ENCODE data around the gene KCNJ1. TPM values are rescaled to one million over a fixed set of nuclear protein-coding genes. Genes with fewer than 3 reads are reported as not detected.

Gene KCNJ1
- total RNA-seq (not detected), polyA plus RNA-seq (0.09 TPM)

- no peak for DNase-seq (ENCODE audit: extremely low spot score)
- Histone ChIP-seq H3K36me3 (ENCODE audit: insufficient read depth) (no peaks in the 10 kb centered on the region), H3K4me3 (ENCODE audit: low read depth, low read length) (no peak within 1 kb of the TSS), H3K4me1 (ENCODE audit: insufficient read depth) (no peaks in the 10 kb centered on the region), H3K27ac (ENCODE audit: low read depth) (no peak within 1 kb of the TSS)
- 62% methylated on average over 8 of the region's 8 CpGs for WGBS
These were observed at the start of gene KCNJ1 for GRCh38 chr11:128867277-128867676. KCNJ1 (minus strand) TSS chr11:128867296; CDS start chr11:128840243, 27,053 bp downstream.

- Histone ChIP-seq H3K36me3 (ENCODE audit: insufficient read depth) (no peaks in the 10 kb centered on the region), H3K4me1 (ENCODE audit: insufficient read depth) (no peaks in the 10 kb centered on the region), H3K4me3 (ENCODE audit: low read depth, low read length) (no peak overlapping the region), H3K27ac (ENCODE audit: low read depth) (no peak overlapping the region)
- WGBS: 89% methylated on average over 2 of the region's 2 CpGs
- DNase-seq (ENCODE audit: extremely low spot score): no peak
These were observed 49.6 kb upstream of the KCNJ1 start for GRCh38 chr11:128916681-128917080.

- Histone ChIP-seq H3K36me3 (ENCODE audit: insufficient read depth) (no peaks in the 10 kb centered on the region), H3K27ac (ENCODE audit: low read depth) (no peak overlapping the region), H3K4me1 (ENCODE audit: insufficient read depth) (no peaks in the 10 kb centered on the region), H3K4me3 (ENCODE audit: low read depth, low read length) (no peak overlapping the region)
- 66% methylated on average over 3 of the region's 3 CpGs for WGBS
- no peak for DNase-seq (ENCODE audit: extremely low spot score)
These were observed 49.0 kb upstream of the KCNJ1 start for GRCh38 chr11:128916037-128916572.

GRCh38 chr11:128915149-128915521 lies 48.0 kb upstream of the KCNJ1 start:
- DNase-seq (ENCODE audit: extremely low spot score): no peak
- no peak overlapping the region for H3K4me3 ChIP-seq (ENCODE audit: low read depth, low read length)
- no peaks in the 10 kb centered on the region for H3K36me3 ChIP-seq (ENCODE audit: insufficient read depth)
- 40% methylated on average over 6 of the region's 6 CpGs for WGBS
- H3K4me1 ChIP-seq (ENCODE audit: insufficient read depth): no peaks in the 10 kb centered on the region
- H3K27ac ChIP-seq (ENCODE audit: low read depth): no peak overlapping the region

GRCh38 chr11:128914216-128915148 lies 47.4 kb upstream of the KCNJ1 start:
- Histone ChIP-seq H3K4me3 (ENCODE audit: low read depth, low read length) (no peak overlapping the region), H3K4me1 (ENCODE audit: insufficient read depth) (no peaks in the 10 kb centered on the region), H3K36me3 (ENCODE audit: insufficient read depth) (no peaks in the 10 kb centered on the region), H3K27ac (ENCODE audit: low read depth) (no peak overlapping the region)
- WGBS: 79% methylated on average over 18 of the region's 18 CpGs
- no peak for DNase-seq (ENCODE audit: extremely low spot score)

GRCh38 chr11:128913806-128914205 lies 46.7 kb upstream of the KCNJ1 start:
- no peak for DNase-seq (ENCODE audit: extremely low spot score)
- H3K36me3 ChIP-seq (ENCODE audit: insufficient read depth): no peaks in the 10 kb centered on the region

GRCh38 chr11:128911701-128912100 lies 44.6 kb upstream of the KCNJ1 start:
- no peaks in the 10 kb centered on the region for H3K4me1 ChIP-seq (ENCODE audit: insufficient read depth)
- 97% methylated on average over 18 of the region's 18 CpGs for WGBS
- H3K4me3 ChIP-seq (ENCODE audit: low read depth, low read length): no peak overlapping the region
- no peak for DNase-seq (ENCODE audit: extremely low spot score)
- H3K27ac ChIP-seq (ENCODE audit: low read depth): no peak overlapping the region
- H3K36me3 ChIP-seq (ENCODE audit: insufficient read depth): no peaks in the 10 kb centered on the region

More at GRCh38 chr11:128913806-128914205, 46.7 kb upstream of the KCNJ1 start:
- Histone ChIP-seq H3K4me3 (ENCODE audit: low read depth, low read length) (no peak overlapping the region), H3K4me1 (ENCODE audit: insufficient read depth) (no peaks in the 10 kb centered on the region), H3K27ac (ENCODE audit: low read depth) (no peak overlapping the region)
- WGBS: 91% methylated on average over 5 of the region's 5 CpGs

GRCh38 chr11:128911239-128911638 lies 44.1 kb upstream of the KCNJ1 start:
- Histone ChIP-seq H3K4me1 (ENCODE audit: insufficient read depth) (no peaks in the 10 kb centered on the region), H3K4me3 (ENCODE audit: low read depth, low read length) (no peak overlapping the region), H3K36me3 (ENCODE audit: insufficient read depth) (no peaks in the 10 kb centered on the region), H3K27ac (ENCODE audit: low read depth) (no peak overlapping the region)
- 97% methylated on average over 17 of the region's 17 CpGs for WGBS
- no peak for DNase-seq (ENCODE audit: extremely low spot score)

- H3K36me3 ChIP-seq (ENCODE audit: insufficient read depth): no peaks in the 10 kb centered on the region
- H3K4me3 ChIP-seq (ENCODE audit: low read depth, low read length): no peak overlapping the region
- no peak overlapping the region for H3K27ac ChIP-seq (ENCODE audit: low read depth)
- no peak for DNase-seq (ENCODE audit: extremely low spot score)
- 90% methylated on average over 3 of the region's 3 CpGs for WGBS
- H3K4me1 ChIP-seq (ENCODE audit: insufficient read depth): no peaks in the 10 kb centered on the region
These were observed 43.5 kb upstream of the KCNJ1 start for GRCh38 chr11:128910576-128910975.

GRCh38 chr11:128909438-128910125 lies 42.5 kb upstream of the KCNJ1 start:
- Histone ChIP-seq H3K4me3 (ENCODE audit: low read depth, low read length) (no peak overlapping the region), H3K4me1 (ENCODE audit: insufficient read depth) (no peaks in the 10 kb centered on the region), H3K36me3 (ENCODE audit: insufficient read depth) (no peaks in the 10 kb centered on the region), H3K27ac (ENCODE audit: low read depth) (no peak overlapping the region)
- 79% methylated on average over 8 of the region's 8 CpGs for WGBS
- no peak for DNase-seq (ENCODE audit: extremely low spot score)

- DNase-seq (ENCODE audit: extremely low spot score): no peak
- Histone ChIP-seq H3K36me3 (ENCODE audit: insufficient read depth) (no peaks in the 10 kb centered on the region), H3K27ac (ENCODE audit: low read depth) (peak overlapping the region; percentile 11), H3K4me3 (ENCODE audit: low read depth, low read length) (no peak overlapping the region), H3K4me1 (ENCODE audit: insufficient read depth) (no peaks in the 10 kb centered on the region)
- 17% methylated on average over 12 of the region's 12 CpGs for WGBS
These were observed 41.5 kb upstream of the KCNJ1 start for GRCh38 chr11:128908391-128909246.

GRCh38 chr11:128907585-128907984 lies 40.5 kb upstream of the KCNJ1 start:
- 86% methylated on average over 4 of the region's 4 CpGs for WGBS
- no peak overlapping the region for H3K4me3 ChIP-seq (ENCODE audit: low read depth, low read length)
- no peak overlapping the region for H3K27ac ChIP-seq (ENCODE audit: low read depth)
- no peaks in the 10 kb centered on the region for H3K4me1 ChIP-seq (ENCODE audit: insufficient read depth)
- H3K36me3 ChIP-seq (ENCODE audit: insufficient read depth): no peaks in the 10 kb centered on the region
- DNase-seq (ENCODE audit: extremely low spot score): no peak
